T-helper 1 cell treated with Interleukin-12 subunit alpha and Interleukin-12 subunit beta and Interleukin-4 antibody, amounts not matched to agents 30 μg/mL and 1 μg/mL, for 36 hours (primary cell): ENCODE data around the gene SYK.

ENCODE experiments used
- H3K27ac Mint-ChIP-seq: one replicate; pipeline ENCODE4 v1.8.0; 2021; ENCODE audit warnings: mild to moderate bottlenecking, mixed read lengths
- H3K27me3 Mint-ChIP-seq: one replicate; pipeline ENCODE4 v1.8.0; 2021; ENCODE audit warnings: low read depth, mixed read lengths
- H3K36me3 Mint-ChIP-seq: one replicate; pipeline ENCODE4 v1.8.0; 2021; ENCODE audit warnings: low read depth, mixed read lengths
- H3K4me1 Mint-ChIP-seq: one replicate; pipeline ENCODE4 v1.8.0; 2021; ENCODE audit warnings: low read depth, mixed read lengths
- H3K4me3 Mint-ChIP-seq: one replicate; pipeline ENCODE4 v1.8.0; 2021; ENCODE audit warnings: mild to moderate bottlenecking, moderate library complexity, mixed read lengths
- H3K9me3 Mint-ChIP-seq: one replicate; pipeline ENCODE4 v1.8.0; 2021; ENCODE audit warnings: mixed read lengths

SYK gene

GRCh38 chr9:90860826-90861225 lies 59.2 kb downstream of the SYK start:
- Mint-ChIP-seq H3K4me1 (peaks cover 11% of the 10 kb centered on the region), H3K9me3 (no peaks in the 10 kb centered on the region), H3K27me3 (peaks cover 17% of the 10 kb centered on the region), H3K4me3 (no peak overlapping the region), H3K27ac (no peak overlapping the region), H3K36me3 (no peaks in the 10 kb centered on the region)

- Mint-ChIP-seq H3K27me3 (peaks cover 14% of the 10 kb centered on the region), H3K4me3 (no peak overlapping the region), H3K4me1 (peaks cover 11% of the 10 kb centered on the region), H3K36me3 (no peaks in the 10 kb centered on the region), H3K9me3 (no peaks in the 10 kb centered on the region), H3K27ac (no peak overlapping the region)
Observed at GRCh38 chr9:90861380-90861779, 59.8 kb downstream of the SYK start.

- Mint-ChIP-seq H3K27ac (no peak overlapping the region), H3K4me3 (no peak overlapping the region), H3K9me3 (no peaks in the 10 kb centered on the region), H3K27me3 (peaks cover 8% of the 10 kb centered on the region), H3K36me3 (no peaks in the 10 kb centered on the region), H3K4me1 (peaks cover 11% of the 10 kb centered on the region)
Observed at GRCh38 chr9:90861826-90862740, 60.5 kb downstream of the SYK start.

GRCh38 chr9:90864779-90865178 lies 63.2 kb downstream of the SYK start:
- no peaks in the 10 kb centered on the region for H3K9me3 Mint-ChIP-seq
- no peak overlapping the region for H3K27ac Mint-ChIP-seq
- H3K27me3 Mint-ChIP-seq: peaks cover 4% of the 10 kb centered on the region
- H3K4me3 Mint-ChIP-seq: no peak overlapping the region
- H3K36me3 Mint-ChIP-seq: no peaks in the 10 kb centered on the region
- peaks cover 9% of the 10 kb centered on the region for H3K4me1 Mint-ChIP-seq

GRCh38 chr9:90867101-90867500 lies 65.5 kb downstream of the SYK start:
- H3K9me3 Mint-ChIP-seq: no peaks in the 10 kb centered on the region

GRCh38 chr9:90868555-90868954 lies 66.9 kb downstream of the SYK start:
- H3K27me3 Mint-ChIP-seq: peaks cover 14% of the 10 kb centered on the region
- H3K36me3 Mint-ChIP-seq: no peaks in the 10 kb centered on the region
- H3K27ac Mint-ChIP-seq: no peak overlapping the region
- H3K9me3 Mint-ChIP-seq: no peaks in the 10 kb centered on the region
- peaks cover 9% of the 10 kb centered on the region for H3K4me1 Mint-ChIP-seq
- H3K4me3 Mint-ChIP-seq: no peak overlapping the region

More at GRCh38 chr9:90867101-90867500, 65.5 kb downstream of the SYK start:
- Mint-ChIP-seq H3K36me3 (no peaks in the 10 kb centered on the region), H3K27me3 (peaks cover 10% of the 10 kb centered on the region), H3K27ac (no peak overlapping the region), H3K4me3 (no peak overlapping the region), H3K4me1 (peaks cover 9% of the 10 kb centered on the region)

GRCh38 chr9:90869361-90869760 lies 67.7 kb downstream of the SYK start:
- Mint-ChIP-seq H3K27me3 (peaks cover 21% of the 10 kb centered on the region), H3K27ac (no peak overlapping the region), H3K9me3 (no peaks in the 10 kb centered on the region), H3K4me1 (peaks cover 7% of the 10 kb centered on the region), H3K36me3 (no peaks in the 10 kb centered on the region), H3K4me3 (no peak overlapping the region)

- no peaks in the 10 kb centered on the region for H3K4me1 Mint-ChIP-seq
- H3K36me3 Mint-ChIP-seq: no peaks in the 10 kb centered on the region
- no peak overlapping the region for H3K27ac Mint-ChIP-seq
- H3K9me3 Mint-ChIP-seq: no peaks in the 10 kb centered on the region
- peaks cover 22% of the 10 kb centered on the region for H3K27me3 Mint-ChIP-seq
- no peak overlapping the region for H3K4me3 Mint-ChIP-seq
Observed at GRCh38 chr9:90870621-90871326, 69.2 kb downstream of the SYK start.

GRCh38 chr9:90871327-90871935 lies 69.8 kb downstream of the SYK start:
- Mint-ChIP-seq H3K9me3 (no peaks in the 10 kb centered on the region), H3K27ac (no peak overlapping the region), H3K27me3 (peaks cover 22% of the 10 kb centered on the region), H3K36me3 (no peaks in the 10 kb centered on the region), H3K4me3 (no peak overlapping the region), H3K4me1 (no peaks in the 10 kb centered on the region)

GRCh38 chr9:90872835-90873294 lies 71.2 kb downstream of the SYK start:
- Mint-ChIP-seq H3K4me1 (no peaks in the 10 kb centered on the region), H3K36me3 (no peaks in the 10 kb centered on the region), H3K27ac (no peak overlapping the region), H3K27me3 (peaks cover 22% of the 10 kb centered on the region), H3K4me3 (no peak overlapping the region), H3K9me3 (no peaks in the 10 kb centered on the region)

GRCh38 chr9:90873422-90873821 lies 71.8 kb downstream of the SYK start:
- Mint-ChIP-seq H3K4me3 (no peak overlapping the region), H3K4me1 (no peaks in the 10 kb centered on the region), H3K27me3 (peaks cover 22% of the 10 kb centered on the region), H3K36me3 (no peaks in the 10 kb centered on the region), H3K9me3 (no peaks in the 10 kb centered on the region), H3K27ac (no peak overlapping the region)

GRCh38 chr9:90874194-90874593 lies 72.6 kb downstream of the SYK start:
- Mint-ChIP-seq H3K27ac (no peak overlapping the region), H3K27me3 (peaks cover 18% of the 10 kb centered on the region), H3K9me3 (no peaks in the 10 kb centered on the region), H3K4me3 (no peak overlapping the region), H3K36me3 (no peaks in the 10 kb centered on the region), H3K4me1 (no peaks in the 10 kb centered on the region)

GRCh38 chr9:90878562-90878961 lies 76.9 kb downstream of the SYK start:
- no peak overlapping the region for H3K27ac Mint-ChIP-seq
- H3K4me3 Mint-ChIP-seq: no peak overlapping the region
- peaks cover 1% of the 10 kb centered on the region for H3K9me3 Mint-ChIP-seq
- no peaks in the 10 kb centered on the region for H3K36me3 Mint-ChIP-seq
- H3K27me3 Mint-ChIP-seq: peaks cover 8% of the 10 kb centered on the region
- H3K4me1 Mint-ChIP-seq: no peaks in the 10 kb centered on the region

GRCh38 chr9:90880066-90880465 lies 78.4 kb downstream of the SYK start:
- Mint-ChIP-seq H3K4me1 (no peaks in the 10 kb centered on the region), H3K4me3 (no peak overlapping the region), H3K27me3 (no peaks in the 10 kb centered on the region), H3K36me3 (no peaks in the 10 kb centered on the region), H3K9me3 (peaks cover 10% of the 10 kb centered on the region), H3K27ac (no peak overlapping the region)
